ENCODE results near the gene MPO. TPM values are rescaled to one million over a fixed set of nuclear protein-coding genes. Genes with fewer than 3 reads are reported as not detected.

The MPO gene
- total and polyA plus RNA-seq, 8 donors: 0.03 to 7.7 (median 0.46) TPM; not detected in 5

GRCh38 chr17:58323366-58324055 is 42.8 kb upstream of the MPO start:
- H3K27me3 ChIP-seq: peaks cover 0 to 9% (median 0%) of the 10 kb centered on the region in 3 donors
- no peaks in the 10 kb centered on the region for H3K9me3 ChIP-seq
- no peak for TF ChIP-seq EP300 (IDR thresholded peaks at IDR 0.05)
- TF ChIP-seq, protein P1, sequence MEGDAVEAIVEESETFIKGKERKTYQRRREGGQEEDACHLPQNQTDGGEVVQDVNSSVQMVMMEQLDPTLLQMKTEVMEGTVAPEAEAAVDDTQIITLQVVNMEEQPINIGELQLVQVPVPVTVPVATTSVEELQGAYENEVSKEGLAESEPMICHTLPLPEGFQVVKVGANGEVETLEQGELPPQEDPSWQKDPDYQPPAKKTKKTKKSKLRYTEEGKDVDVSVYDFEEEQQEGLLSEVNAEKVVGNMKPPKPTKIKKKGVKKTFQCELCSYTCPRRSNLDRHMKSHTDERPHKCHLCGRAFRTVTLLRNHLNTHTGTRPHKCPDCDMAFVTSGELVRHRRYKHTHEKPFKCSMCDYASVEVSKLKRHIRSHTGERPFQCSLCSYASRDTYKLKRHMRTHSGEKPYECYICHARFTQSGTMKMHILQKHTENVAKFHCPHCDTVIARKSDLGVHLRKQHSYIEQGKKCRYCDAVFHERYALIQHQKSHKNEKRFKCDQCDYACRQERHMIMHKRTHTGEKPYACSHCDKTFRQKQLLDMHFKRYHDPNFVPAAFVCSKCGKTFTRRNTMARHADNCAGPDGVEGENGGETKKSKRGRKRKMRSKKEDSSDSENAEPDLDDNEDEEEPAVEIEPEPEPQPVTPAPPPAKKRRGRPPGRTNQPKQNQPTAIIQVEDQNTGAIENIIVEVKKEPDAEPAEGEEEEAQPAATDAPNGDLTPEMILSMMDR (IDR thresholded peaks at IDR 0.05): no peak
- peak overlapping the region in 3 of 5 donors; percentile 50 to 76 (median 75) for H3K27ac ChIP-seq
- H3K36me3 ChIP-seq: peaks cover 5 to 40% (median 12%) of the 10 kb centered on the region in 4 donors
- H3K4me3 ChIP-seq: peak overlapping the region; percentile 55 to 75 (median 71)
- DNase-seq: no peak
- peaks cover 13 to 31% (median 24%) of the 10 kb centered on the region in 4 donors for H3K4me1 ChIP-seq
- intact Hi-C loops (cut with DNase I; ENCODE audit: low total_unique reads): no loop called here
- 55 to 66% (median 58%) methylated on average over 7 to 8 of the region's 8 CpGs for WGBS, 5 donors

- H3K4me1 ChIP-seq: peaks cover 13 to 28% (median 22%) of the 10 kb centered on the region in 4 donors
- H3K36me3 ChIP-seq: peaks cover 5 to 40% (median 12%) of the 10 kb centered on the region in 4 donors
- TF ChIP-seq, protein P1 (IDR thresholded peaks at IDR 0.05): no peak
- no peak for TF ChIP-seq POLR2A (IDR thresholded peaks at IDR 0.05)
- no peak for TF ChIP-seq POLR2AphosphoS5 (IDR thresholded peaks at IDR 0.05)
- no peak for TF ChIP-seq EP300 (IDR thresholded peaks at IDR 0.05)
- peaks cover 0 to 9% (median 0%) of the 10 kb centered on the region in 3 donors for H3K27me3 ChIP-seq
- H3K4me3 ChIP-seq: no peak overlapping the region
- 87 to 97% (median 95%) methylated on average over 7 to 9 of the region's 9 CpGs for WGBS, 5 donors
- intact Hi-C loops (cut with DNase I; ENCODE audit: low total_unique reads): no loop called here
- no peak overlapping the region for H3K27ac ChIP-seq
- DNase-seq: no peak
- H3K9me3 ChIP-seq: no peaks in the 10 kb centered on the region
These were observed 41.9 kb upstream of the MPO start for GRCh38 chr17:58322581-58323185.

DNA sequence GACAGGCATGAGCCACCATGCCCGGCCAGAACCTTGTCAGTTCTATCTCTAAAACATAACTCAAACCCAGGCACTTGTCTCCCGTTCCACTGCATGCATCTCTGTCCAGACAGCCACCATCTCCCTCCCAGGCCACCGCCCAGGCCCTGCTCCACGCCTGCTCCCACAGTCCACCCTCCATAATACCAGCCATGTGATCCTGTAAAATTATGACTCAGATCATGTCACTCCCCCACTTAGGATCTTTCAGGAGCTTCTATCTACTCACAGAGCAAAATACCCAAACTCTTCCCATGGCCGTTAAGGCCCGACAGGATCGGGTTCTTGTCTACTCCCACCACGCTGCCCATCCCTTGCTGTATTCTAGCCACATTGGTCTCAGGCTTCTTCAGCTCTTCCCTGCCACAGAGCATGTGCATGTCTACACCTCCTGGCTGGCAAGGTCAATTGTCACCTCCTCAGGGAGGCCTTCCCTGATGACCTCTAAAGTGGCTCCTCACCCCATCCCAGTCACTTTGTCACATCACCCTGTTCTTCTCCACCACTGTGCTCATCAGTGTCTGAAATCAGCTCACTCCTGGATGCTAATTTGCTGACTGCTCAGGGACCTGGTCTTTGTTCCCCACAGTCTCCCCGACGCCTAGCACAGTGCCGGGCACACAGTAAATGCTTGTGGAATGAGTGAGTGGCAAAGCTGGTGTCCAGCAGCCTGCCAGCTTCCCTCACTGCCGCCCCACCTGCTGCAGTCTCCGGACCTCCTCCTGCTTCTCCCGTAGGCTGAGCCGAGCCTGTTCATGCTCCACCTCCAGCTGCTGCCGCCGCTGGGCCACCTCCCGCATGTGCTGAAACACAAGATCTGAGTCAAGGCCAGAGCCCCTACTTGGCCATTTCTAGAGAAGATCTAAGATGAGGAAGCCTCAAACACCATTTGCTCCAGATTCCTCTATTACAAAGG is 41.1 kb upstream of the MPO start:
- 92 to 96% (median 93%) methylated on average over 18 of the region's 18 CpGs for WGBS, 5 donors
- H3K4me1 ChIP-seq: peaks cover 13 to 30% (median 24%) of the 10 kb centered on the region in 4 donors
- DNase-seq: no peak
- peaks cover 5 to 43% (median 12%) of the 10 kb centered on the region in 4 donors for H3K36me3 ChIP-seq
- intact Hi-C loops (cut with DNase I; ENCODE audit: low total_unique reads): no loop called here
- H3K27me3 ChIP-seq: peaks cover 0 to 9% (median 0%) of the 10 kb centered on the region in 3 donors
- TF ChIP-seq POLR2AphosphoS5 (IDR thresholded peaks at IDR 0.05) (no peak), POLR2A (IDR thresholded peaks at IDR 0.05) (no peak), EP300 (IDR thresholded peaks at IDR 0.05) (no peak)
- TF ChIP-seq, protein P1 (IDR thresholded peaks at IDR 0.05): no peak
- no peak overlapping the region for H3K27ac ChIP-seq
- H3K4me3 ChIP-seq: no peak overlapping the region
- H3K9me3 ChIP-seq: no peaks in the 10 kb centered on the region

All from stomach (tissue), 9 donors.